GM12865 (cell line): ENCODE measurements around the gene AP1B1.
"Not testable (repeated sequence)": the region's sequence is repeated elsewhere in the genome, so short reads cannot be mapped to it uniquely, and the experiment has no call there.

Experiments used
- DNase-seq: peaks from one replicate; pipeline ENCODE4 v3.0.0; 2010; ENCODE audit warnings: low read depth
- H3K4me3 ChIP-seq: 2 replicates; pipeline ENCODE4 v1.5.1; 2011; ENCODE audit warnings: mild to moderate bottlenecking, low read depth, low read length, control low read depth
- TF ChIP-seq, protein P1 (sequence below): IDR thresholded peaks from 2 replicates; pipeline ENCODE4 v1.5.1; 2011; ENCODE audit warnings: low read length, control low read depth, low read depth, inconsistent platforms; ENCODE audit not compliant: insufficient read depth; ENCODE audit errors: missing control alignments

Gene AP1B1

DNA sequence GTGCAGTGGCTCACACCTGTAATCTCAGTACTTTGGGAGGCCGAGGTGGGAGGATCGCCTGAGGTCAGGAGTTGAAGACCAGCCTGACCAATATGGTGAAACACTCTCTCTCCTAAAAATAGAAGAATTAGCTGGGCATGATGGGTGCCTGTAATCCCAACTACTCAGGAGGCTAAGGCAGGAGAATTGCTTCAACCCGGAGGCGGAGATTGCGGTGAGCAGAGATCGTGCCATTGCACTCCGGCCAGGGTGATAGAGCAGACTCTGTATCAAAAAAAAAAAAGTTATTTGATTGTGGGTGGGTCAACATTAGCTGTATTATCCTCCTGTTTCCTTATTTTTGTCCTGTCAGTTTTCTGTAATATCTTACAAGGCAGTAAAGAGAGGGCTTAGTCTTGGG is 38.1 kb upstream of the AP1B1 start:
- TF ChIP-seq, protein P1, sequence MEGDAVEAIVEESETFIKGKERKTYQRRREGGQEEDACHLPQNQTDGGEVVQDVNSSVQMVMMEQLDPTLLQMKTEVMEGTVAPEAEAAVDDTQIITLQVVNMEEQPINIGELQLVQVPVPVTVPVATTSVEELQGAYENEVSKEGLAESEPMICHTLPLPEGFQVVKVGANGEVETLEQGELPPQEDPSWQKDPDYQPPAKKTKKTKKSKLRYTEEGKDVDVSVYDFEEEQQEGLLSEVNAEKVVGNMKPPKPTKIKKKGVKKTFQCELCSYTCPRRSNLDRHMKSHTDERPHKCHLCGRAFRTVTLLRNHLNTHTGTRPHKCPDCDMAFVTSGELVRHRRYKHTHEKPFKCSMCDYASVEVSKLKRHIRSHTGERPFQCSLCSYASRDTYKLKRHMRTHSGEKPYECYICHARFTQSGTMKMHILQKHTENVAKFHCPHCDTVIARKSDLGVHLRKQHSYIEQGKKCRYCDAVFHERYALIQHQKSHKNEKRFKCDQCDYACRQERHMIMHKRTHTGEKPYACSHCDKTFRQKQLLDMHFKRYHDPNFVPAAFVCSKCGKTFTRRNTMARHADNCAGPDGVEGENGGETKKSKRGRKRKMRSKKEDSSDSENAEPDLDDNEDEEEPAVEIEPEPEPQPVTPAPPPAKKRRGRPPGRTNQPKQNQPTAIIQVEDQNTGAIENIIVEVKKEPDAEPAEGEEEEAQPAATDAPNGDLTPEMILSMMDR = no peak
- no peak for DNase-seq
- no peak overlapping the region for H3K4me3 ChIP-seq

DNA sequence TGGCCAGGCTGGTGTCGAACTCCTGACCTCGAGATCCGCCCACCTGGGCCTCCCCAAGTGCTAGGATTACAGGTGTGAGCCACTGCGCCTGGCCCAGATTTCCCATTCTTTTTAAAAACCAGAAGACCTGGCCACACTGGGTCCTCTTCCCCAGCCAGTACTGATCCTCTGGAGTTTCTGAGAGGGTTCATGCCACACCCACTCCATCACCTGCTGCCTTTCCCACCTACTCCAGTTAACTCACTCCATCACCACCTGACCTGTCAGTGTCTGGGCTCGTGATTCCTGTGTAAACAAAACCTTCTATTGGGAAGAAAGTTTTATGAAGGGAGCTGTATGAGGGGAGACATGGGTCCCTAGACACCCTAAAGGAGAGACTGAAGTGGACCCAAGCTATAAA is 30.3 kb upstream of the AP1B1 start:
- not testable (repeated sequence) for H3K4me3 ChIP-seq, DNase-seq

DNA sequence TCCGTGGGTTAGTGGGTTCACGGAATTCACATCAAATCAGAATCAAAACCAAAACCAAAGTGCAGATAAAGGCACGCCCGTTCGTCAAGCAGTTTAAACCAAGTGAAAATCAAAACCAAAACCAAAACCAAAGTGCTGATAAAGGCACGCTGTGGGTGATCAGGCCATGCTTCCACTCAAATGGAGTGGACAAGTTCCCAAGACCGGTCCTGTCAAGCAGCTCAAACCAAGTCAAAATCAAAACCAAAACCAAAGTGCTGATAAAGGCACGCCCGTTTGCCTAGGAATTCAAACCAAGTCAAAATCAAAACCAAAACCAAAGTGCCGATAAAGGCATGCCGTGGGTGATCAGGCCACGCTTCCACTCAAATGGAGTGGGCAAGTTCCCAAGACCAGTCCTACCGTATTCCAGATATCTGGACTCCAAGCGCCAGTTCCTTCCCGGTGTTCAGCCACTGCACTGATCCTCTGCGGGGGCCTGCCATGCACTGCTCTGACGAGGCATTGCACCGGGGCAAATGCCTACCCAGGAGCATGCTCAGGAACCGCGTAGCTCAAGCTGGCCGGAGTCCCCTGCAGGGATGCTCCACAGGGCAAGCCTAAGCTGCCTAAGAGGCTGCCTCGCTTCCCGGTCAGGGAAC is 26.7 kb upstream of the AP1B1 start:
- peak; percentile 82 for DNase-seq
- peak overlapping the region; percentile 46 for H3K4me3 ChIP-seq

DNA sequence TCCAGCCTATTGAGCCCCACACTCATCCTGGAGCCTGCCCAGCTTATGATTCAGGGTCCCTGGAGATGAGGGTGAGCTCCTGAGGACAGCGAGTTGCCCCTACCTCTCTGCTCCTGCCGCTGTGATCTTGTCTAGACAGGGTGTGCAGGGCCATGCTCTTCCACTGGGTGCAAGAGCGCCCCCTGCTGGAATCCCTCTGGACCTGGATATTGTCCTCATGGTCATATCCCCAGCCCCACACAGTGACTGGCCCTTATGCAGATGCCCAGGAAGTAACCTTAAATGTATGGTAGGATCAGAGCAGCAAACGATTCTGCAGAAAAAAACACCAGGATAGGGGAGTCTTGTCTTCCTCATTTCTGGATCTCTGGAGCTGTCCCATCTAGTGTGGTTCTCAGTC is 24.4 kb upstream of the AP1B1 start:
- peak; percentile 21 for DNase-seq
- not testable (repeated sequence) for H3K4me3 ChIP-seq
- TF ChIP-seq, protein P1 = peak; percentile 43

DNA sequence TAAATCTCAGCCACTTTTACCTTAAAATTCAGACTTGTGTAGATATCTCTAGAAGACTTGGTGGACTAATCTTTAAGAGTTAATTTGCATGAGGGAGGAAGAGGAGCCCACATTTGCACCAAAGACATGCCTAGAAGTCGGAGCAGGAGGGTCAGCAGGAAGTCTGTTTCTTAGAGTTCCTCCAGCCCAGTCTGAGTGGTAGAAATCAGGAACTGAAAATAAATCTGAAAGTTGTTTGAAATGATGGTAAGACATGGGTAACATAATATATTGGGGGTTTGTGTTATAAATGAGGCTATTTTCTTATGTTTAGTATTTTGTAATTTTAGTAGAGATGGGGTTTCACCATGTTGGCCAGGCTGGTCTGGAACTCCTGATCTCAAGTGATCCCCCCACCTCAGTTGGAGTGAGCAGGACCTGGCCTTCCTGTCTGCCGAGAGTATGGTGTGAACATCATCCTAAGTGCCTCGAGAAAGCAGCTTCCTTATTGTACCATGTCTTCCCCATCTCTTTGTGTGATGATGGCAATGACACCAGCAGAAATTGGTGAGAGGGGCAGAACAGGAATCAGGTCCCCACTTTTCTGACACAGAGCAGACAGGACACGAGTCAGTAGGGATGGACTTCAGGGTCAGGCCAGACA is 23.3 kb upstream of the AP1B1 start:
- peak; percentile 80 for DNase-seq
- peak overlapping the region; percentile 36 for H3K4me3 ChIP-seq

DNA sequence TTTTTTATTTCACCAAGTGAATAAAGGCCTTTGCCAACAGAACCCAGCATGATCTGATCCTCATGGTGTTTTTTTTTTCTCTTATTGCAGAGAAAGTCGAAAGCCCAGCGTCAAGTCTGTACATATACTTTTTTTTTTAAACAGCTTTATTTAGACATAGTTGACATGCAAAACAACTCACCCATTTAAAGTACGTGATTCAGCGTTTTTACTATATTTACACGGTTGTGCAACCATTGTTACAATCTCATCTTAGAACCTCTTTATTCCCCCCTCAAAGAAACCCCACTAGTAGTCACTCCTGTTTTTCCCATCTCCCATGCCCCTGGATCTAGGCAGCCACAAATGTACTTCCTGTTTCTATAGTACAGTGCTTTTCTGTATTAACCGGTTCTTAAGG is 20.6 kb upstream of the AP1B1 start:
- TF ChIP-seq, protein P1 = no peak
- DNase-seq = no peak
- H3K4me3 ChIP-seq = no peak overlapping the region

DNA sequence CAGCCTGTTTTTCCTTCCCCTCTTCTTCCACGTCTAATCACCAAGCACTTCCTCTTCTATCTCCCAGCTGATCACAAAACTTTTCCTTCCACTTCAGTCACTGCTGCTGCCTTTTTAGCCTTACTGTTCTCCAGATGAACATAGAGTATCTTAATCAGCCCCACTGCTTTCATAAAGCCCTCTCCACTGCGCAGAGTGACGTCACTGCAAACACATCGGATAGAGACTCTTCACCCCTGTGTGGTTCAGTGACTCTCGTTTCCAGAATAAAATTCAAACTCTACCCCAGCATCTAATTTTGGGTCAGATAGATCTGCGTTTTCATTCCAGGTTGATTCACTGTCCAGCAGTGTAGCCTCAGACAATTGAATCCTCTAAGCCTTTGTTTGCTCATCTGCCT is 13.2 kb upstream of the AP1B1 start:
- H3K4me3 ChIP-seq, DNase-seq: not testable (repeated sequence)

DNA sequence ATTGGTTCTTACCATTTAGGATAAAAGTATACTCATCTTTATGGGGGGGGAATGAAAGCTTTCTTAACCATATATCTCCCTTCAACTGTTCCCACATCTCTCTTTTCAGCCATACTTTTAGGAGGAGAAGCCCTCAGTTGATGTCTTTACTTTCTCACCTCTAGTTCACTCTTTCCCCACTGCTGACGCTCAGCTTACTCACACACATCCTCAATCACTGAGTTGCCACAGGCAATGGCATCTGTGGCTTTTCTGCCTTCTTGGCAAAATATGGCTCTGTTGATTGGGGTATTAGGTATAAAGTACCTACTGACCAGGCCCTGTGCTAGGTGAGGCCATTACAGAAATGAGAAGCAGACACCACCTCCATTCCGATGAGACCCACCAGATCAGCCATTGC is 12.2 kb upstream of the AP1B1 start:
- H3K4me3 ChIP-seq = no peak overlapping the region
- TF ChIP-seq, protein P1 = no peak
- DNase-seq = no peak

DNA sequence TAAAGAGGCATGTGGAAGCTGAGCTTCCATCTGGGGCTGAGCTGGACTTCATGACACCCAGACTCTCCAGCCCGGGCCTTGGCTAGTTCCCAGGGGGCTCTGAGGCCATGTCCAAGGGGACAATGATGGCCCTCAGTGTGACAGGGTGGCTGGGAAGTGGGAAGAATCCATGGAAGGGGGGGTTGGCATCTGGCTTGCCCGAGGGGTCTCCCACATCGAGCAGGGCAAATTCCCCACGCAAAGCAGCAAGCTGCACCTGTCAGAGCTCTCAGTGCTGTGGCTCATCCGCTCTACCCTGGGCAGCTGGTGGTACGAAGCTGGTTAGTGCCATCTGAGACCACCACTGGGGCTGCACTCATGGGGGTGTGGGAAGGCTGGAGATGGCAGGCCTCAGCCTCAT is 9.4 kb upstream of the AP1B1 start:
- DNase-seq = no peak
- TF ChIP-seq, protein P1 = no peak
- no peak overlapping the region for H3K4me3 ChIP-seq
